Activated naive CD8-positive, alpha-beta T cell treated with anti-CD3 and anti-CD28 coated beads, Interleukin-2, amount 10 ng/mL, durations not matched to agents 7 days and 5 days (primary cell): ENCODE results near the gene PPME1. TPM values are rescaled to one million over a fixed set of nuclear protein-coding genes. Genes with fewer than 3 reads are reported as not detected.

Experiments
- ATAC-seq: fragments of 150-1000 bp; cut with Tn5 transposase; one replicate; pipeline ENCODE4 v1.10.0; 2021; ENCODE audit warnings: low read depth, moderate library complexity
- POLR2A ChIA-PET: fragments of 350-600 bp; sonication (Branson Sonifier 250); formaldehyde crosslinking; loops from one replicate; lab custom pipeline; 2021; ENCODE audit warnings: antibody characterized with exemption; lab: Charles Lee
- DNase-seq: peaks from one replicate; pipeline ENCODE4 v3.0.0; 2021
- H3K27ac Mint-ChIP-seq: one replicate; pipeline ENCODE4 v1.8.0; 2022; ENCODE audit warnings: mild to moderate bottlenecking, mixed read lengths
- H3K27me3 Mint-ChIP-seq: one replicate; pipeline ENCODE4 v1.8.0; 2022; ENCODE audit warnings: mild to moderate bottlenecking, moderate library complexity, mixed read lengths
- H3K36me3 Mint-ChIP-seq: one replicate; pipeline ENCODE4 v1.8.0; 2021; ENCODE audit warnings: mild to moderate bottlenecking, mixed read lengths
- H3K4me1 Mint-ChIP-seq: one replicate; pipeline ENCODE4 v1.8.0; 2021; ENCODE audit warnings: mixed read lengths
- H3K4me3 Mint-ChIP-seq: one replicate; pipeline ENCODE4 v1.8.0; 2022; ENCODE audit warnings: mild to moderate bottlenecking, moderate library complexity, mixed read lengths
- H3K9me3 Mint-ChIP-seq: one replicate; pipeline ENCODE4 v1.8.0; 2021; ENCODE audit warnings: mixed read lengths
- total RNA-seq, 2 experiments: library from RNA; stranded (reverse); gene quantifications; one replicate each; pipeline ENCODE4 v1.2.3, GENCODE V29; 2021

PPME1 gene
- total RNA-seq, 2 experiments from 2014 or later: 29.2 to 29.7 TPM

DNA sequence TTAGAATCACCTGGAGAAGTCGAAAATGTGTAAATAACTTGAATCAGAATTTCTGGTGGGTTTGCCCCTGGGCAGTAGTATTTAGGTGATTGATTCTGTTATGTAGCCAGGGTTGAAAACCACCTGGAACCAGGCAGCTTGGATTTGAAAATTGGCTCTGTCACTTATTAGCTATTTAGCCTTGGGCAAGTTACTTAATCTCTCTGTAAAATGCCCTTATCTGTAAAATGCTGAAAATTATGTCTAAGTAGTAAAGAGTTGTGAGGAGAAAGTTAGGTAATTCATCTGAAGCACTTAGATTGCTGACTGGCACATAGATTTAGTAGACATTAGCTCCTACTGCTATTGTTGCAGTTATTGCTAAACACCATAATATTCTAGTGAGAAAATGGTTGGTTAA is 49.3 kb downstream of the PPME1 start:
- Mint-ChIP-seq H3K4me1 (no peaks in the 10 kb centered on the region), H3K27ac (no peak overlapping the region), H3K9me3 (peaks cover 4% of the 10 kb centered on the region), H3K4me3 (no peak overlapping the region), H3K36me3 (peaks cover 23% of the 10 kb centered on the region), H3K27me3 (no peaks in the 10 kb centered on the region)
- no peak for DNase-seq
- POLR2A ChIA-PET: no interaction called here
- no peak for ATAC-seq

DNA sequence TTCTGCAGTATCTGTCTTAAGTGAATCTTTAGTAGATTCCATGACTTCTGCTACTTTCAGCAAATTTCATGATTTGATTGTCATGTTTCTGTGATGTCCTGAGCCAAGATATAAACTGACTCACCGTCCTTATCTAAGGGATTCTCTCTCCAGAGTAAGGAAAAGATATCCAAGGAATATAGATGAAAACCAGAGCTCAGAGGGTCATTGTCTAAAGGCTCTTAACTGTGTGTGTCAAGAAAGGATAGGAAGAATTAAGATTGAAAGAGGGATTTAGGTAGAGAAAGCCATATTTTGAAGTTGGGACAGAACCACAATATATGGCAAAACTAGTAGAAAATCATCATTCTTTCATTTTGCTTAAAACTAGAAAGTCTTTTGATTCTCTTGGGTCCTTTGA is 50.7 kb downstream of the PPME1 start:
- no peak overlapping the region for H3K27ac Mint-ChIP-seq
- H3K4me3 Mint-ChIP-seq: no peak overlapping the region
- peaks cover 1% of the 10 kb centered on the region for H3K9me3 Mint-ChIP-seq
- POLR2A ChIA-PET: no interaction called here
- H3K27me3 Mint-ChIP-seq: no peaks in the 10 kb centered on the region
- DNase-seq (no peak), ATAC-seq (no peak)
- H3K4me1 Mint-ChIP-seq: no peaks in the 10 kb centered on the region
- H3K36me3 Mint-ChIP-seq: peaks cover 18% of the 10 kb centered on the region

DNA sequence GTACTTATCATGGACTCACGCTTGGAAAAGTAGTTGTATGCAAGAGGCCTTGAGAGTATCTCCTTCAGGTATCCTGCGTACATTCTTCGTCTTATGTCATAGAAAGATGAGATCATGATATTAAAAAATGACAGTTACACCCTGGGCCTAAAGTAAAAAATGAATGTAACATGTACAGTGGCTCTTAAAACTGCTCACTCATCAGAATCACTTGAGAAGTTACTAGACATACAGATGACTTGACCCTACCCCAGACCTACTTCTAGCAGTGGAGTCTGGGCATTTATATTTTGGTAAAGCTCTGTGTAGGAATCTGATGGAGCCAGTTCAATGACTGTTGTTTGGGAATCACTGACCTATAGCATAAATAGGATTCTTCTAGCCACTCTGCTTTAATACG is 54.5 kb downstream of the PPME1 start:
- H3K36me3 Mint-ChIP-seq: peaks cover 20% of the 10 kb centered on the region
- H3K4me1 Mint-ChIP-seq: no peaks in the 10 kb centered on the region
- H3K27me3 Mint-ChIP-seq: no peaks in the 10 kb centered on the region
- H3K27ac Mint-ChIP-seq: no peak overlapping the region
- DNase-seq (no peak), ATAC-seq (no peak)
- H3K9me3 Mint-ChIP-seq: peaks cover 1% of the 10 kb centered on the region
- no peak overlapping the region for H3K4me3 Mint-ChIP-seq
- POLR2A ChIA-PET: no interaction called here

DNA sequence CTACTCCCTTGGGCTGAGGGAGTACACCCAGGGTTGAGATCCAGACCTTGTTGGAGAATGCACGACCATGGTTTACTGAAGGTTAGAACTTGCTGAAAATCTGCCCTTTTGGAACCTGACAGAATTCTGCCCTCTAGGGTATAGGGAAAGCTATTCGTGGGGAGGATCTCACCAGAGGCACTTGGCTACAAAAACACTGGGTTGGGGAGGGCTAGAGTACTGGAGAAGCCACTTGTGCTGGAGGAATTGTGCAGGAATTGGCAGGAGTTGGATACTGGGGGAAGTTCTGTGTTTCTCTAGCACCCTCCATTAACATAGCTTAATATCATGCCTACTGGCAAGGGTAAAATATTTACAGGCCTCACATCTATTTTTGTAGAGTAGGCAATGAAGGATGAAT is 55.8 kb downstream of the PPME1 start:
- ATAC-seq: no peak
- Mint-ChIP-seq H3K4me3 (no peak overlapping the region), H3K36me3 (peaks cover 22% of the 10 kb centered on the region), H3K4me1 (peaks cover 1% of the 10 kb centered on the region), H3K27ac (peak overlapping the region; percentile 32), H3K27me3 (no peaks in the 10 kb centered on the region), H3K9me3 (peaks cover 1% of the 10 kb centered on the region)
- POLR2A ChIA-PET: no interaction called here
- DNase-seq: no peak

- no peak overlapping the region for H3K27ac Mint-ChIP-seq
- H3K4me1 Mint-ChIP-seq: peaks cover 6% of the 10 kb centered on the region
- no peak overlapping the region for H3K4me3 Mint-ChIP-seq
- DNase-seq (no peak), ATAC-seq (peak; percentile 75)
- peaks cover 10% of the 10 kb centered on the region for H3K36me3 Mint-ChIP-seq
- H3K27me3 Mint-ChIP-seq: no peaks in the 10 kb centered on the region
- no peaks in the 10 kb centered on the region for H3K9me3 Mint-ChIP-seq
- POLR2A ChIA-PET: interaction anchor here (0.7 kb wide), 1 partner anchor 261 kb away, joined by 6 read pairs; the partner anchor contains the start of gene LIPT2
Measured at GRCh38 chr11:74232311-74232950, 61.3 kb downstream of the PPME1 start.

GRCh38 chr11:74233683-74234082 is 62.6 kb downstream of the PPME1 start:
- Mint-ChIP-seq H3K4me3 (no peak overlapping the region), H3K36me3 (peaks cover 12% of the 10 kb centered on the region), H3K27me3 (no peaks in the 10 kb centered on the region), H3K9me3 (no peaks in the 10 kb centered on the region), H3K4me1 (peaks cover 6% of the 10 kb centered on the region), H3K27ac (no peak overlapping the region)
- POLR2A ChIA-PET: no interaction called here
- DNase-seq (no peak), ATAC-seq (no peak)

DNA sequence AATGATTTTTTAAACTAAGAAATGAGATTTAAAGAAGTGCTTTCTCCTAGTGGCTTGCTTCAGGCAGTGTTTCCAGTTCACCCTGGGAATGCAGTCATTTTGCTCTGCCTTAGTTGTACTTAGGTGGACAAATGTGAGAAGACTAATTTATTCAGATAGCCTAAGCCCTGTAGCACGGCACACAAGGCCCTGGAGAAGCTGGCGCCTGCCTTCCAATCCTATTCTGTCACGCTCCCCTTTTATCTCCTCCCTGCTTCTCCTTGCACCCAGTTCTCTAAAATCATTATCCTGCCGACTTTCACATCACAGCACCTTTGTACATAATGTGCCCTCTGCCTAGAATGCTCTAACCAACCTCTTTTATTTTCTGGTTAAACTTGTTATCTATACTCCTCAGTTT is 64.0 kb downstream of the PPME1 start:
- no peaks in the 10 kb centered on the region for H3K27me3 Mint-ChIP-seq
- DNase-seq (no peak), ATAC-seq (no peak)
- no peak overlapping the region for H3K27ac Mint-ChIP-seq
- peaks cover 6% of the 10 kb centered on the region for H3K4me1 Mint-ChIP-seq
- no peaks in the 10 kb centered on the region for H3K9me3 Mint-ChIP-seq
- POLR2A ChIA-PET: no interaction called here
- no peak overlapping the region for H3K4me3 Mint-ChIP-seq
- peaks cover 21% of the 10 kb centered on the region for H3K36me3 Mint-ChIP-seq

DNA sequence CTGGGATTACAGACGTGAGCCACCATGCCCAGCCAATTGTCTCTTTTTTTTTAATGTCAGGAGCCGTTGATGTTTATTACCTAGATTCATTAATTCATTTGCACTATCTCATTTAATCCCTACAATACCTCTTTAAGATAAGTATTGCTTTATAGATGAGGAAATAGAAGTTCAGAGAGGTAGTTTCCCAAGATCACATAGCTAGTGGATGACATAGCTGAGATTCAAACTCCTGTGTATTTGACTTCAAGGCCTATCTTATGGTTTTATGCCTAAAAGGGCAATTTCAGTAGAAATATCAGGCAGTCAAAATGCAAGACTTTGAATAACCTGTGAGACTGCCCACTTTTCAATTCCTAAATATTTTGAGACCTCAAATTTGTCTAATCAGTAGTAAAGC is 66.5 kb downstream of the PPME1 start:
- no peaks in the 10 kb centered on the region for H3K9me3 Mint-ChIP-seq
- DNase-seq (no peak), ATAC-seq (no peak)
- POLR2A ChIA-PET: no interaction called here
- no peak overlapping the region for H3K27ac Mint-ChIP-seq
- H3K4me3 Mint-ChIP-seq: no peak overlapping the region
- H3K27me3 Mint-ChIP-seq: no peaks in the 10 kb centered on the region
- peaks cover 21% of the 10 kb centered on the region for H3K36me3 Mint-ChIP-seq
- no peaks in the 10 kb centered on the region for H3K4me1 Mint-ChIP-seq

- ATAC-seq (no peak), DNase-seq (no peak)
- no peak overlapping the region for H3K27ac Mint-ChIP-seq
- no peaks in the 10 kb centered on the region for H3K27me3 Mint-ChIP-seq
- peaks cover 21% of the 10 kb centered on the region for H3K36me3 Mint-ChIP-seq
- no peaks in the 10 kb centered on the region for H3K4me1 Mint-ChIP-seq
- POLR2A ChIA-PET: no interaction called here
- H3K4me3 Mint-ChIP-seq: no peak overlapping the region
- no peaks in the 10 kb centered on the region for H3K9me3 Mint-ChIP-seq
Measured at GRCh38 chr11:74238243-74238642, 67.2 kb downstream of the PPME1 start.

DNA sequence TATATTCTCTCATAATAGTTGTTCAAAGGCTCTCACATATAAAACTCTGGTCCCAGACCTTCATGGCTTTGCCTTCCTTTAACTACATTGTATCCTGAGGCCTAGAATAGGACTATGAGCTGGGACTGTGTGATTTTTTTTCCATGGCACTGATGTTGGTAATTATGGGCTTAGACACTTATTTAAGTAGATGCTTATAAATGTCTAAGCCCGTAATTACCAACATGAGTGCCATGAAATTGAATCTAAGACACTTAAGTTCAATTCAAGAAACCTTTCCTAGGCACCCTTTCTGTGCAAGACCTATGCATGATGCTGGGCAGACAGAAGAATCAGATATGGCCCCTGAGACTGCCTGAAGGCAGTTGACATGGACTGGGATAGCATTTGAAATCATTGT is 77.4 kb downstream of the PPME1 start:
- Mint-ChIP-seq H3K27ac (no peak overlapping the region), H3K4me3 (no peak overlapping the region), H3K4me1 (no peaks in the 10 kb centered on the region), H3K36me3 (peaks cover 8% of the 10 kb centered on the region), H3K27me3 (no peaks in the 10 kb centered on the region), H3K9me3 (no peaks in the 10 kb centered on the region)
- DNase-seq: no peak
- POLR2A ChIA-PET: no interaction called here
- ATAC-seq: no peak

DNA sequence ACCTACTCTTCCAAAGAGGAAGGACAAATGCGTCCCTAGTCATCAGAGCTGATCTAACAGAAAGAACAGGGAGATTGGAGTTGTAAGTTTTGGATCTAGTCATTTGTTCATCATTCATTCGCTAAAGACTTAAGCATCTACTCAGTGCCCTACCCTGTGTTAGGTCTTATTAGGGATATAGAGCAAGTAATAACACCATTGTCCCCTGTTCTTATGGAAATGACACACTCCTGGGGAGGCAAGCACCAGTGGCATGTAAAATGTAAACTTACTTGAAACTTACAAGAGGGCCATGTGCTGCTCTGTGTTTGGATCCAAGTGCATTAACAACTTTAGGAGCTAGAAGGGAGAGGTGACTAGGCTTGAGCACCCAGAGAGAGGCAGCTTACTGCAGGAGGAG is 78.4 kb downstream of the PPME1 start:
- ATAC-seq (no peak), DNase-seq (no peak)
- peaks cover 11% of the 10 kb centered on the region for H3K36me3 Mint-ChIP-seq
- POLR2A ChIA-PET: no interaction called here
- no peaks in the 10 kb centered on the region for H3K9me3 Mint-ChIP-seq
- H3K27ac Mint-ChIP-seq: no peak overlapping the region
- no peaks in the 10 kb centered on the region for H3K4me1 Mint-ChIP-seq
- no peaks in the 10 kb centered on the region for H3K27me3 Mint-ChIP-seq
- no peak overlapping the region for H3K4me3 Mint-ChIP-seq

DNA sequence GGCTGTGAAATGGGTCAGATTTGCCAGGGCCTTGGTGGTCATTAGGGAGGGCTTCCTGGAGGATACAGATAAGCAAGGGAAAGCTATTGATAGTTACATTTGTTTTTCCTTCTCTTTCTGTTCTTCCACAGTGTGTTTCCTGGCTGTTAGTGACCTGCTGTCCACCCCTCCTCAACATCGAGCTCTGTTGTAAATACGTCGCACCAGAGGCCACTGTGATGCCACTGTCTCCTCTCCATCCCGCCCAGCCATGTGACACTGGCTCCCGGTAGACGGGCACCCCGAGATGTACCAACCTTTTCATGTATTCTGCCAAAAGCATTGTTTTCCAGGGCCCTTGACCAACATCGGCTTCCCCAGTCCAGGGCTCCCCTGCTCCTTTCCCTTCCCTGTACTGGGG is 82.3 kb downstream of the PPME1 start:
- no peaks in the 10 kb centered on the region for H3K9me3 Mint-ChIP-seq
- POLR2A ChIA-PET: no interaction called here
- no peaks in the 10 kb centered on the region for H3K27me3 Mint-ChIP-seq
- no peak for DNase-seq
- peaks cover 4% of the 10 kb centered on the region for H3K4me1 Mint-ChIP-seq
- no peak overlapping the region for H3K27ac Mint-ChIP-seq
- no peak for ATAC-seq
- peaks cover 5% of the 10 kb centered on the region for H3K36me3 Mint-ChIP-seq
- no peak overlapping the region for H3K4me3 Mint-ChIP-seq

GRCh38 chr11:74255741-74256375 is 84.8 kb downstream of the PPME1 start:
- POLR2A ChIA-PET: interaction anchor here (1.1 kb wide), 1 partner anchor 193 kb away, joined by 4 read pairs; no protein-coding TSS in a partner anchor
- Mint-ChIP-seq H3K4me1 (peaks cover 4% of the 10 kb centered on the region), H3K9me3 (no peaks in the 10 kb centered on the region), H3K36me3 (peaks cover 3% of the 10 kb centered on the region), H3K4me3 (no peak overlapping the region), H3K27ac (no peak overlapping the region), H3K27me3 (peaks cover under 1% of the 10 kb centered on the region)
- ATAC-seq: peak; percentile 67
- peak; percentile 41 for DNase-seq
